Measurements from ENCODE around the gene RASIP1.

RASIP1 gene

DNA sequence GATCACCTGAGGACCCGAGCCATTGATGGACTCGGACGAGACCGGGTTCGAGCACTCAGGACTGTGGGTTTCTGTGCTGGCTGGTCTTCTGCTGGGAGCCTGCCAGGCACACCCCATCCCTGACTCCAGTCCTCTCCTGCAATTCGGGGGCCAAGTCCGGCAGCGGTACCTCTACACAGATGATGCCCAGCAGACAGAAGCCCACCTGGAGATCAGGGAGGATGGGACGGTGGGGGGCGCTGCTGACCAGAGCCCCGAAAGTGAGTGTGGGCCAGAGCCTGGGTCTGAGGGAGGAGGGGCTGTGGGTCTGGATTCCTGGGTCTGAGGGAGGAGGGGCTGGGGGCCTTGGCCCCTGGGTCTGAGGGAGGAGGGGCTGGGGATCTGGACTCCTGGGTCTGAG is 15.8 kb upstream of the RASIP1 start:
- no peak for DNase-seq (ENCODE audit: low spot score)

DNA sequence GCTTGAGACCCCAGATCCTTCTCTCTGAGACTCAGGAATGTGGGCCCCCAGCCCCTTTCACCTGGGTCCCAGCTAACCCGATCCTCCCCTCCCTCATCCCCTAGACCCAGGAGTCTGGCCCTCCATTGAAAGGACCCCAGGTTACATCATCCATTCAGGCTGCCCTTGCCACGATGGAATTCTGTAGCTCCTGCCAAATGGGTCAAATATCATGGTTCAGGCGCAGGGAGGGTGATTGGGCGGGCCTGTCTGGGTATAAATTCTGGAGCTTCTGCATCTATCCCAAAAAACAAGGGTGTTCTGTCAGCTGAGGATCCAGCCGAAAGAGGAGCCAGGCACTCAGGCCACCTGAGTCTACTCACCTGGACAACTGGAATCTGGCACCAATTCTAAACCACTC is 15.4 kb upstream of the RASIP1 start:
- DNase-seq (ENCODE audit: low spot score), result no peak

DNA sequence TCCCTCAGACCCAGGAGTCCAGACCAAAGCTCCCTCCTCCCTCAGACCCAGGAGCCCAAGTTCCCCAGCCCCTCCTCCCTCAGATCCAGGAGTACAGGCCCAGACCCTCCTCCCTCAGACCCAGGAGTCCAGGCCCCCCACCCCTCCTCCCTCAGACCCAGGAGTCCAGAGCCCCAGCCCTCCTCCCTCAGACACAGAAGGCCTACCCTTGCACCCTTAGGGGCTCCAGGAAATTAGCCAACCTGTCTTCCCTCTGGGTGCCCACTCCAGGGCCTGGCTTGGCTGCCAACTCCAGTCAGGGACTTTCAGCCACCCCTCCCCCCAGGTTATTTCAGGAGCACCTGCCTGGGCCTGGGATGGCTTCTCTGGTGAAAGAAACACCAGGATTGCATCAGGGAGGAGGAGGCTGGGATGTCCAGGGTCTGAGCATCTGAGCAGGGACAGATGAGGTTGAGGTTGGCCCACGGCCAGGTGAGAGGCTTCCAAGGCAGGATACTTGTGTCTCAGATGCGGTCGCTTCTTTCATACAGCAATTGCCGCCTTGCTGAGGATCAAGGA is 14.8 kb upstream of the RASIP1 start, which contains the start of gene FGF21:
TSS of gene FGF21 (plus strand) at position 441 of the 558 bp plus-strand sequence. CDS start 713 bp downstream, outside the sequence.
- DNase-seq (ENCODE audit: low spot score), result no peak

DNA sequence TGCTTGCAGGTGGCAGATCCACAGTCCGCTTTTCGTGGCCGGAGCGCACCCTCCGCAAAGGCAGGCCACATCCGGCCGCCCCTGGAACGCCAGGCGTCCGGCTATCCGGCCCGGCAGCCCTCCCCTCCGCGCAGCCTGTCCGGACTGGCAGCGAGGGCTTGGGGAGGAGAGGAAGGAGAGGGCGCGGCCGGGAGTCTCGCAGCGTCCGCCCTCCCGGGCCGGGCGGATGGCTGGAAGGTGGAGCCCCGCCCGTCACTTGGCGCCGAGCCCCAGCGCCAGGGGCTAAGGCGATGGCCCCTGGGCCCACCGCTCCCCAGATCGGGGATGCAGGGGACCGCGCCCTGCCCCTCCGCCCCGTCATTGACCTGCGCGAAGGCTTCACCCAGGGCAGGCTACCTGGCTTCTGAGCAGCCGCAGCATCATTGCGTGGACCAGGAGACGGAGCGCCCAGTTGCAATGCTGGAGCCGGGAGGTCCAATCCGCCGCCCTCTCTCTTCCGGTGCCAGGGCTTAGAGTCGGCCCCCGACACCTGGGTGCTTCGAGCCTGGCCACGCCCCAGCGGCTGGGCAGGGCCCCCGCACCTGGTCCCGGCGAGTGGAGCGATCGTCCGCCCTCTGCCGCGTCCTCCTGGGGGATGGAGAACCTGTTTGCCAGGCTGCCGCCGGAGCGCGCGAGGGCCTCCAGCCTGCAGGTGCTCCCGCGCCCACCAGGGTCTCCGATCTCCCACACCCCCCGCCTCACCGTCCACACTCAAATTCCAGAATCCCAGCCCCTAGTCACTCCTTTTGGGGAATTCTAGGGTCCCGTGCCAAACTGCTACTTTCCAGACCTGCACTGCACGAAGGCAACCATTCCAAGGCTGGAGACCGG is 12.3 kb upstream of the RASIP1 start, which contains the start of gene FUT1:
TSS of gene FUT1 (minus strand) at position 146 of the 870 bp plus-strand sequence. CDS start 1,360 bp downstream, outside the sequence.
- peak; percentile 62 for DNase-seq (ENCODE audit: low spot score)

DNA sequence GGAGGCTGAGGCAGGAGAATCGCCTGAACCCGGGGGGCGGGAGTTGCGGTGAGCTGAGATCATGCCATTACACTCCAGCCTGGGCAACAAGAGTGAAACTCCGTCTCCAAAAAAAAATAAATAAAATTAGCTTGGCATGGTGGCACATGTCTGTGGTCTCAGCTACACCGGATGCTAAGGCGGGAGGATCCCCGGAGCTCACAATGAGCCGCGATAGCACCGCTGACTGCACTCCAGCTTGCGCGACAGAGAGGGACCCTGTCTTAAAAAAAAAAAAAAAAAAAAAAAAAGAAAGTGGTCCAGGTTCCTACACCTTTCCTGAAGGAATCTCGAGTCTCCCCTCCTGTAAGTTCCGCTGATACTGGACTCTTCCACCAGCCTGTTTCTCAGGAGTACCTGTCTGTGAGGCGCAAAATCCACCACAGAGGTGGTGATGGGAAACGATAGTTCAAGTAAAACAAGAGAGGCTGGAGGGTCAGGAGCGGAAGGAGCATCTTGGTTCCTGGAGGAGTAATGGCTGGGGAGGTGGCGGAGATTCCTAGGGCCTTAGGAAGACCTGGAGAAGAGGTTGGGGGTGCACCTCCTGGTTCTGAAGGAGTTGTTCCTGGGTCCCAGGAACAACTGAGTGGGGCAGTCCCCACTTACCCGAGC is 11.6 kb upstream of the RASIP1 start:
- DNase-seq (ENCODE audit: low spot score), result no peak

DNA sequence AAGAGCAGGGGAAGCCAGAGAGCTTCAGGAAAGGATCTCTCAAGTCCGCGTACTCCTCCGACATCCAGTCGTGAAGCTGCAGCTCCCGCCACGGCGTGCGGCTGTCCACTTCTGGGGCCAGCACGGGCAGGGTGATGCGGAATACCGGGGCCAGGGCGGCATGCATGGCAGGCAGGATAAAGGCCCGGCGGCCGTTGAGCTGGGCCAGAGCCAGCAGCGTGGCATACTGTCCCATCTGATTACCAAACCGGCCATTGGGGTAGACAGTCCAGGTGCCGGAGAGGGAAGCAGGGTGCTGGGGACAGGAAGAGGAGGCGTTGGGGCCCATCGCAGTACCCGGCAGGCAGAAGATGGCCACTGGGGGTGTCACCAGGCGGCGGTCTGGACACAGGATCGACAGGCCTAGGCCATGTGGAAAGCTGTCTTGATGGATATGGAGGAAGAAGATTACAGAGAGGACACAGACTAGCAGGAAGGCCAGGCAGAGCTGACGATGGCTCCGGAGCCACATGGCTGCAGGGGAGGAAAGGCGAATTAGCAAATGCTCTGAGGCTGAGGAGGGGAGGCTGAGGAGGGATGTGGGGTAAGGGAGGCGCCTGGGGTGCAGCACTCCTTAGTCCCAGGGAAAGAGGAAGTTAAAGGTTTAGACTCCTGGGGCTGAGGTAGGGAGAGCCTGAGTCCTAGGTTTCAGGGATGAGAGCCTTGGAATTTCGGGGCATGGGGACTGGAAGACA is 10.5 kb upstream of the RASIP1 start:
- peak; percentile 38 for DNase-seq (ENCODE audit: low spot score)

DNA sequence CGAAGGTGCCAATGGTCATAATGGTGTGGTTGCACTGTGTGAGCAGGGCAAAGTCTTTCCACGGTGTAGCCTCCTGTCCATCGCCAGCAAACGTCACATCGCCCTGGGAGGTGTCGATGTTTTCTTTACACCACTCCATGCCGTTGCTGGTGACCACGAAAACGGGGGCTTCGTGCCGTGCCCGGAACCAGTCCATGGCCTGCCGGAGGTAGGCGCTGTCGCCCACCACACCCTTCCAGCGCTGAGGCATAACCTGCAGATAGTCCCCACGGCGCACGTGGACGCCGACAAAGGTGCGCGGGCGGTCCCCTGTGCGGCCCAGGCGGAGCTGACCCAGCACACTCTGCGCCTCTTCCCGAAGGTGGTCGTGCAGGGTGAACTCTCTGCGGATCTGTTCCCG is 9.9 kb upstream of the RASIP1 start:
- no peak for DNase-seq (ENCODE audit: low spot score)

DNA sequence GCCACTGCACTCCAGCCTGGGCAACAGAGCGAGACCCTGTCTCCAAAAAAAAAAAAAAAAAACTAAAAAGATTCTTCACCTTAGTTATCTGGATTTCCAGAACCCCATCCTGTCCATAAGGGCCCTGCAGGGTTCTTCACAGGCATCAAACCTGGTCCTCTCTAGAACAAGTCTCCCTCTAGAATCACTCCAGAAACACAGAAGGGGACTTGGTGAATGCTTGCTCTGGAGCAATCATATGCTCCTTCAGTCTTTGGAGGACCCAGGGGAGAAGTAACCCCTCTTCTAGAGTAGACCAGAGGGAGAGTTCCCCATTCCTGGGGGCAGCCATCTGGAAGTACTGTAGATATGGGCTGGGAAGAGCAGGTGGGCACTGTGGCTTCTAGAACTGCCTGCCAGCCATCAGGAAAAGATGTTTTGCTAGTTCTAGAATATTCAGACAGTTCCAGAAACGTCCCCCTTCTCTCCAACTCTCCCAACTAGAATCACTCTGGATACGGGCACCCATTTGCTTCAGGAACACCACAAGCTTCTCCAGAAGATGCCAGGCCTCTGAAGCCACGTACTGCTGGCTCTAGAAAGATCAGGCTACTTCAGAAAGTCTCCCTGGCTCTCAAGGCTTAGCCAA is 9.3 kb upstream of the RASIP1 start:
- no peak for DNase-seq (ENCODE audit: low spot score)

DNA sequence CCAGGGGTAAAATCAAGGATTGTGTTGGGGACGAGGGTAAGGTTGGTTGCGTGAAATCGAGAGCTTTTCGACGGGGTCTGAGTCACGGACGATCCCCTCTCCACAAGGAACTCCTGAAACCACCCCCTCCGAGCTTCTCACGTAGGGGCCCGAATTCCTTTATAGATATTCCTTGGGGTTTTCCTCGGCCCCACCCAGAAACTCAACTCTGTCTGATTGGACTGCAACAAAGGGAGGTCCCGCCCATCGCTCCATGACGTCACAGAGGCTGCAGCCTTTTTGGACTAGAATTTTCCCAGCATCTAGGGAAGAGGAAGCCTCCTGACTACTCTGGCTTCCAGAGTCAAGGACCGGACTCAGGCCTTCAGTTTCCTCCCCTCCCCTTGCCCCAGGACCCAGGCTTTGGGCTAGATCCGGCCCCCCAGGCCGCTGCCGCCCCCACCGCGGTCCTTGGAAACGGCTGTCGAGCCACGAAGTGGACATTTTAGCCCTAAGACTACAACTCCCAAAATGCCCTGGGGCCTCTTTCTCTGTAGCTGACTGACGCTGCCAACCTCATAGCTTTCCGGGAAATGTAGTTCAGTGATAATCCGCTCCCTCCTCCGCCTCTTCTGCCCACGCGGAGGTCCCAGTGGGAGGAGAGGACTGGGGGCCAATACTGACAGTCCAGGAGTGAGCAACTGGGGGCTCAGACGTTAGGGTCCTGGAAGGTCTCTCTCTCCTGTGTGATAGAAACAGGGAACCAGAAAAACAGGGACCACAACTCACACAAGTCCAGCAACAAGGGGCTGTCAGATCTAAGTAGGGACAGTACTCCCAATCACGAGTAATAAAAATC is 6.5 kb upstream of the RASIP1 start, which contains the start of gene IZUMO1:
TSS of gene IZUMO1 (minus strand) at position 172 of the 838 bp plus-strand sequence. CDS start 1,050 bp downstream, outside the sequence.
- DNase-seq (ENCODE audit: low spot score), result peak; percentile 92

DNA sequence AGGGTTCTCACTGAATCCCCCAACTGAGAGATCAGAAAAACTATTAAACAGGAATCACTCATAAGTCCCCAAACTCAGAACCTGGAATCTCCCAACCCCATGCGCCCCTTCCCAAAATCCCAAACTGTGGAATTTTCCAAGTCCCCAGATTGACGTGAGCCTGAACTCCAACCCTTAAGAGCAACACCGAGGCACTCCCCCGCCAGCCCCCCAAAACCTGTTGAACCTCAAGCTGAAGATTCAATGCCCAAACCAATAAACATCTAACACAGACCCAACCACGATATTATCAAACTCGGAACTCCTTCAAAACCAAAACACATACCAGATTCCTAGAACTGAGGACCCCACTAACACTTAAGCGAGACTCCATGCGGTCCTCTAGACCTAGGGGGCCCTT is 5.7 kb upstream of the RASIP1 start:
- no peak for DNase-seq (ENCODE audit: low spot score)

DNA sequence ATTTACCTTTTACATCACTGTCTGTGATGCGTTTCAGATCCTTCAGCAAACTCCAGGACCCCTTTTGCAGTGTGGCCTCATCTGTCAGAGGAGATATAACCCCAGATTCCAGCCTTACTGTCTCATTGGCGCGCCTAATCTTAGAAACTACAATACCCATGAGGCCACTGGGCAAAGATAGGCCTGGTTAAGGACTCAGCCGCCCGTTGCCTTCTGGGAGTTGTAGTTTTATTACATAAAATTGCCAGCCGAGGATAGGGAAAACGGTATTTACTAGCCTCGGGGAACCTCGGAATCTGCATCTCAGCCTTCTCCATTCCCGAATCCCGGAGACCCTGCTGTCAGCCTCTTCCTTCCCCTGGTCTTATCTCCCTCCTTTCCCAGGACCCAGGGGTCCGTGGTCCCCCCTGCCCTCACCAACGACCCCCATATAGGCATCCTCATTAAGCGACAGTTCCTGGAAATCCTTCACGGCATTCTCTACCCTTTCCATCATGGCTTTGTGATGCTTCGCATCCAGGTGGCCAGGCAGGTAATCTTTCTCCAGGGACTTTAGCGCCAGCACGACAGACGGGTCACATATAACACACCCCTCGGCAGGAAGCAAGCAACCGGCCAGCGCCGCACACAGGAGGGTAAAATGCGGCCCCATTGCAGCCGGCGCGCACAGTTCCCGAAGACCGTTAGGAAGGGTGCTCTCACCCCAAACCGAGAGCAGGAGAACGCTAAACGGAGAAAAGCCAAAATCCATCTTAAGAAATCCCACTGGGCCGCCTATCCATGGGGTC is 5.0 kb upstream of the RASIP1 start:
- peak; percentile 89 for DNase-seq (ENCODE audit: low spot score)

DNA sequence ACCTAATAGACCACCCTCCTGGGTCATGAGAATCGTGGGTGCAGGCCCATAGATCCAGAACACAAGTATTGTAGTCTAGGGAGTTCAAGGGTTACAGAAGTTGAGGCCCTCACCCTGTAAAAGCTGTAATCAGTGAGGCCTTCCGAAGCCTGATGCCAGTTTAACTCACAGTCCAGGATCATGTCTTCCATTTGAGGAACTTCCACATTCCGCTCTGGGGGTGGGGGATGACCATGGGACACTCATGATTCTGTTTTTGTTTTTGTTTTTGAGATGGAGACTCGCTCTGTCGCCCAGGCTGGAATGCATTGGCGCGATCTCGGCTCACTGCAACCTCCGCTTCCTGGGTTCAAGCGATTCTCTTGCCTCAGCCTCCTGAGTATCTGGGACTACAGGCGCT is 1.7 kb upstream of the RASIP1 start:
- DNase-seq (ENCODE audit: low spot score), result no peak

DNA sequence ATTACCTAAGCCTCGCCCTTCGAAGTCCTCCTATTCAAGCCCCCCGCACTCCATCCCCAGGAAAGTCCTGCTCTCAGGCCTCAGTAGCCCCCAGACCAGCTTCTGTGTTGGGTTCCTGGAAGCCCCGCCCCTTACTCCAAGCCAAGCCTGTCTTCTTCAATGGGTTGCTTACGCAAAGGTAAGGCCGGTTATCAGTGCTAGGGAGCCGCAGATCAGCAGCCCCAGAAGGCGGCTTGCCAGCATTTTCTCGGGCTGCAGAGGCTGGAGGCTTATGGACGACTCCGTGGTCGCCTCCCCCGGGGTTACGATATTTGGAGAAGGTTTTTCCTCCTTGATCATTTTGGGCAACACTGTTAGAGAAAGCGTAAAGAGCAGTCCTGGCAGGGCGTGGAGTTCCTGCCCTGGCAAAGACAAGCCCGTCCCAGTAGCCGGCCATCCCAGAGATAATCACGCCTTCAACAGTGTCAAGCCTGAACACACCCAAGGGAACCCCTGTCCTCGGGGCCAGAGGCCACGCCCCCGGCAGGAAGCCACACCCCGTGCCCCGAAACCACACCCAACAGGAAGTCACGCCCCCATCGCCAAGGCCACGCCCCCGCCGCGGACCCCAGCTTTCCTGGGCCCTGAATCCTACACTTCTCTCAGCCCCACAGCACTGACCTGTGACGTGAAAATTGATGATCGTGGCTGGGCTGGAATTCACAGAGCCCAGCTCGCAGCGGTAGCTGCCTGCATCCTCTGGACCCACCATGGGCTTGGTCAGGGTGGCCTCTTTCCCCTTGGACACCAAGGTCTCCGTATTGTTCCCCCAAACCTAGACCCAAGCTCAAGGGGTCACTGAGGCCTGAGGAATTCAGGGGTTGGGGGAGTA is 954 bp upstream of the RASIP1 start:
- peak; percentile 81 for DNase-seq (ENCODE audit: low spot score)

DNA sequence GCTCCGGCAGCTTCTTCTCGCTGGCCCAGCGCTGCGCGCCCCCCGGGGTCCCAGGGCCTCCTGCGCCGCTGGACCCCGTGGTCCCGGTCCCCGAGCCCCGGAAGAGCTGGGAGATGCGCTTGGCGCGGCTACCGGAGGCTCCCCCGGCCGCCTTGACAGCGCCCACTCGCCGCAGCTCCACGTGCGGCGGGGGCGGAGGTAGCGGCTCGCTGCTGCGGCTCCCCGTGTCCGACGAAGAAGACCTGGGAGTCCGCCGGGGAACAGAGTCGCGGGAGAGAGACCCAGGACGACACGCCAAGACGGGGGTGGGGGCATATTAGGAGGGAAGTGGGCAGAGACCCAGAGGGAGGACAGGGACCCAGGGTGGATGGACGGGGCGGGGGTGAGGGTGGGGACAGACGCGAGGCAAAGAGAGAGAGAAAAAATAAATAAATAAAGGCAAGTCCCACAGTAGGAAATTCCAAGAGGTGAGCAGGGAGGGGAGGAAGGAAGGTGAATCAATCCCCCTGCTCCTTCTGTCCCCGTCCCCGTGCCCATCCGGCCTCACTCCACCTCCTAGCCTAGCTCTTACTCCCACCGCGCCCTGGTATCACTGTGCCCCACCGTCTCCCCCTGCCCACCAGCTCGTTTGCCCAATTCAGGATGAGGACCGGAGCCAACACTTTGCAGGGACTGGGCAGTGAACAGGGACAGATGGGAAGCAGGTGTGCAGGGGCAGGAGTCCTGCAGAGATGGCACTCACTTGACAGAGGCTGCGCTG is 826 bp downstream of the RASIP1 start:
- no peak for DNase-seq (ENCODE audit: low spot score)

DNA sequence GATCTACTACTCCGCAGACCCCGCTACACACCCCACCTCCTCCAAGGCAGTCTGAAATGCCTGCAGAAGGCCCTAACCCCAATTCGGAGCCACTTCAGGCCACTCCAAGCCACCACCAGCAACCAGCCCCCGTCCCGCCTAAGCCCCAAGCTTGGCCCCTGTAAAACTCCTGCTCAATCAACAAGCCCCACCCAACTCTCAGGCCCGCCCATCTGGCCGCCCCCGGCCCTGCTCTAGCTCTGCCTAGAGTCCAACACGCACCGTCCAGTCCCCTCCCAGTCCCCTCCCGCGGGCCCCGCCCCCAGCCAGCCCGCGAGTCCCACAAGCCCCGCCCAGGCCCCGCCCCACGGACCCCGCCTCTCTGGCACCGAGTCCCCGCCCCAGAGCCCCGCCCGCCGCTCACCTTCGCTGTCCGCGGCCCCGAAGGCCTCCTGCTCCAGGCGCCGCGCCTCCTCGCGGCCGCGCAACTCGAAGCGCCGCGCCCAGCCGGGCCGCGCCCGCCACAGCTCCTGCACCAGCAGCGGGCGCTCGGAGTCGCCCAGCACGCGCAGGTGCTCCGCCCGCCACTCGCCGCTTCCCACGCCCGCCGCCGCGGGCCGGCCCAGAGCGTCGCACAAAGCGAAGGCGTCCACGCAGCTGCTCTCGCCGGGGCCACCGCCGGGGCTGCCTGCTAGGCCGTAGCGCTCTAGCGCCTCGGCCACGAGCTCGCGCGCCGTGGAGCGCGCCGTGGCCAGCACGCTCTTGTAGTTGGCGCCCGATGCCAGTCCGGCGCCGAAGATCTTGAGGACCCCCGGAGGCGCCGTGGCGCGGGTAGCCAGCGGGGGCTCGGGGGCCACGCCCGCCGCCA is 1.6 kb downstream of the RASIP1 start:
- DNase-seq (ENCODE audit: low spot score), result peak; percentile 88

DNA sequence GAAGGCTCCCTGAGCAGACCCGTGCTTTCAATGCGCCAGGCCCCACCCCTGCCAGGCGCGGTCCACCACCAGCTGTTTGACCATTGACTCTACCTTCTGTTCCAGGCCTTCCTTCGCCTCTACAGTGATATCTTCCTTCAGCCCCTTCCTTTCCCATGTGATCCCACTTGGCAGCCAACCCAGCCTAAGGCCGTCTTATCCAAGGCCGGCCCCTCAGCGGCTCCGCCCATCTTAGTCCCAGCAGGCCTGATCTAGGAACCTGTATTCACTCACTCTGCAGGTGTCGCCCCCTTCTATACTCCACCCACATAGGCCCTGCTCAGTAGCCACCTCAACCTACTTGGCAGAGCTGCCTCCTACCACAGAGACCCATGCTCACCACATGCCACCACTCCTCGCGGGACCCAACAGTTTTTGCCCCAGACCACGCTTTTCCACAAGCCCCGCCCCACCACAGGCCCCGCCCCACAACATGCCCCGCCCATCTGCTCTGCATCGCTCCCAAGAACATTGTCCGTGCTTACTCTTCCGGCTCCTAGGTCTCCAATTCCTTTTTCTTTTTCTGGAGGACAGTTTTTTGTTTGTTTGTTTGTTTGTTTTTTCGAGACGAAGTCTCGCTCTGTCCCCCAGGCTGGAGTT is 2.9 kb downstream of the RASIP1 start:
- no peak for DNase-seq (ENCODE audit: low spot score)
